Skeletal muscle cell (primary cell): ENCODE measurements around the gene NFS1.

ENCODE experiments used
- DNase-seq: peaks from one replicate; pipeline ENCODE4 v3.0.0-alpha.2; 2010; ENCODE audit warnings: low read depth
- H3K4me3 ChIP-seq: 2 replicates; pipeline ENCODE4 v1.5.1; 2011; ENCODE audit warnings: low read depth, mild to moderate bottlenecking, control low read depth, low read length, moderate library complexity

NFS1 gene

DNA sequence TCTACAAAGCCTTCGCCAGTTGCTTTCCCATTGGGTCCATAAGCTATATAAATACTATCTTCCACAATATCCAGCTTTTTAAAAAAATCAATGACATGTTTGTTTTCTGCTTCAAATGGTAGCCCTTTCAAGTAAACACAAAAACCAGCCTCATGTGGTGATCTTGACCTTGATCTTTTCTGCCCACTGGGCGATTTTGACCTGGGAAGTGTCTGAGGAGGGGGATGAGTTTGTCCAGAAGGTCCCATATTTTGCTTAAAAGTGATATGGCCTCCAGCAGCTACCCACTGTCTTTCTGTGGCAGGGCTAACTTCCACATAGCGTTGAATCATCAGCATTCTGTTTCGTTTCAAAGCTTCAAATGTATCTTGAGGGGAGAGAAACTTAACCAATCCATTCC is 45.3 kb downstream of the NFS1 start:
- no peak overlapping the region for H3K4me3 ChIP-seq
- no peak for DNase-seq

DNA sequence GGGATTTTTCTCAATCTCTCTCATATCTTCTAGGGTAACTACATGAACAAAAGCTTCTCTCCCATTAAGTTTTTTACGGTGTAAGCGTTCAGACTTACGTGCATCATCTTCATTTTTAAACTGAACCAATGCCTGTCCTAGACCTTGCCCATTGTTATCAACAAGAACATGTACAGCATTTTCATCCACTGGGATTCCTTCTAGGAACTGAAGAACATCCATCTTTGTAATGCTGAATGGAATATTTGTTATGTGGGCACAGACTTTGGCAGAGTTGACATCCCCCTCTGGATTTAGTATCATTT is 45.8 kb downstream of the NFS1 start:
- H3K4me3 ChIP-seq: no peak overlapping the region
- no peak for DNase-seq

DNA sequence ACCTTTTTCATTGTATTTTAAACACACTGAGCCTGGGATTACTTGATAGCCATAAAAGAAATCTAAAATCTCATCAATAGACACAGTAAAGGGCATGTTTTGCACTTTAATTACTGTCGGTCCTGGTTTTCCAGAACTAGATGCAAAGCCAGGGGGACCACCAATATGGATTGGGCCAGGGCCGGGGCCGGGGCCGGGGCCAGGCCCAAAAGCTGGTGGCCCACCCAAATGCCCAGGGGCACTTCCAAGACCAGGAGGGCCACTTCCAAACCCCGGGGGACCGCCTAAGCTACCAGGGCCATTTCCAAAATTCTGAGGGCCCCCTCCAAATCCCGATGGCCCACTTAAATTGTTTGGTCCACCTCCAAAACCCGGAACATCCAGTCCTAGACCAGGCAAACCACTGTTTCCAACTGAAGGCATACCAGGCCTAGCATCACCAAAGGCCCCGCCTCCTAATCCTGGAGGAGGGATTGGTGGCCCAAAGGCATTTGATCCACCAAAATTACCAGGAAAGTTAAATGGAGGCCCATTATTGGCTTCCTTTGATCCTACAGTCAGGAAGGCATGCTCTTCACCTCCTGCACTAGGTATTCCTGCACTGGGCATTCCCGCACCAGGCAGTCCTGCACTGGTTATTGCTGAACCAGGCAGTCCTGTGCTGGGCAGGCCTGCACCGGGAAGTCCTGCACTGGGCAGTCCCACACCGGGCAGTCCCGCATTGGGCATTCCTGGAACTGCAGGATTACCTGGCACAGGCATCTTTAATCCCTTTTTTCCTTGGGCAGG is 46.3 kb downstream of the NFS1 start:
- no peak overlapping the region for H3K4me3 ChIP-seq
- DNase-seq: no peak

DNA sequence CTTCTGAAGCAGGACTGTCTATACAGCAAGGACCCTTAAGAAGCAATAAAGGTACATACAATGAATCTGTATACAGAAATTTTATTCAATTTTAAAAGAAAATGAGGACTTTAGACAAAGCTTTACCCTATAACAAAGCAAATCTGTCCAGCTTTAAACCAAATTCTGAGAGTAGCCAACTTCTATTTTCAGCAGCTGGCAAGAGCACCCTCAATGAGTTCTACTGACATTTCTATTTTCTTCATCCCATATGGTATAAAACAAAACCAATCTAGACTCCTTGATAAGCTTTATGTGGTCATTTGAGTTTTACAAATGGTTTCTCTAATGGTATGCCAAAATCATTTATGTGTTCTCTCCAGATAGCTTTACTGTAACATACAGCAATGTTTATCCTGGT is 47.2 kb downstream of the NFS1 start:
- no peak overlapping the region for H3K4me3 ChIP-seq
- no peak for DNase-seq

DNA sequence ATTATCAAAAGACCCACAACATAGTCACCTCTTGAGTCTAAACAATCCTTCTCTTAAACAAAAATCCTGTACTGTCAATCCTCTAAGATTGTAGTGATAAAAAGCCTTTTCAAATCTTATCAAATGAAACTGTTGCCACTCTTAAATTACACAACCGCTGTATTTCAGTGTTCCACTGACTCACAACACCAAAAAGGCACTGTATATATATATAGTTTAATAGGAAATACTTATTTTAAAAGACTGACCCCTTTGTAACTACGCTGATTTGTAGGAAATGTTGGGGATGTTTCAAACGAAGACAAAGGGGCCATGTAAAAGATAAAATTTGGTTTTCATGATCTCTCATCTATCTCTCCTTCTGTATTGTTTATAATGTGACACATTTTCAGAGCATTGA is 48.5 kb downstream of the NFS1 start:
- no peak for DNase-seq
- H3K4me3 ChIP-seq: no peak overlapping the region

DNA sequence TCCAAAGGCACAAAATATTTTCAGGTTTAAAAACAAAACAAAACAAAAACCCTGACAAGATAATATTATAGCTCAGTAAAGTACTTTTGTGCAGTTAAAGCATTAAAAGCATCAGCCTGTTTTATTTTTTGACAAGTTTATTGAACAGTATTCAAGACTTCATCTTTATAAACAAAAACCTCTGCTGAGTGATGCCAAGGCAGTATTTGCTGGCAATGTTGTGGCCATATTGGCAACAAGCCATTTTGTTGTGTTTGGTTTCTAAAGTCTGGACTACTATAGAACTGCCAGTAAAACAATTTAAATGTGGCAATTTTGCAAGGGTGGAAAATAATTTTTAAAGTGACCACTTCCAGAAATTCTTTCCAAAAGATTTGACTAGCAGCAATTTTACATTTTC is 50.3 kb downstream of the NFS1 start:
- H3K4me3 ChIP-seq: no peak overlapping the region
- no peak for DNase-seq

DNA sequence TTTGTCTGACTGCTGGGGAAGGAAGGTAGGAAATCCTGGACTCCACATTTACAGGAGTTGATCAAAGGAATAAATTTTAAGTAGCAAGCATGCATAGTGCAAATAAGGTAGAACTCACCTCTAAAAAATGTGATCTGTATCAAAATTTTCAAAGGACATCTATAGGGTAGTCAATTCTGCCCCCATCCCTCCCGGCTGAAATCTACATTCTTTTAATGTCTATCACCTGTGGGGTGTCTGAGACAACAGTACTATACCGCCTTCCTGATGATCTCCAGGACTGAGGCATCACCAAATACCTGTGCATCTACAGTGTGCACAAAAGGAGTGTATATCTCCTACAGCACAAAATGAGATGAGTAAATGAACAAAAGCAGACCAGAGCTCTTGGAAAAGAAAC is 54.3 kb downstream of the NFS1 start:
- no peak for DNase-seq
- no peak overlapping the region for H3K4me3 ChIP-seq

DNA sequence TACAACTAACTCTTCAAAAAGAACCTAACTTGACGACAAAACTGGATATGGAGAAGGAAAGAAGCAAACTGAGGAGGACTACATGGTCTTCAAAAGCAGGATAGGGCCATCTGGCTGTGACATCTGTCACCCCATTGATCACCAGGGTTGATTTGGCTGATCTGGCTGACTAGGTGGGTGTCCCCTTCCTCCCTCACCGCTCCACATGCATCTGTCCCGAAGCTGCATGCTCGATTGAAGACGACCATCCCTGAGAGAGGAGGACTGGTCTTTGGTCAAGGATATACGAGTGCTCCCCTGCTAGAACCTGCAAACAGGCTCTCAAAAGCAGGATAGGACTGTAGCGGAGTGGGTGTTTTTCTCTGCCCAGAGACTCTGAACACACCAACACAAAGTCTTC is 56.1 kb downstream of the NFS1 start:
- no peak overlapping the region for H3K4me3 ChIP-seq
- no peak for DNase-seq

DNA sequence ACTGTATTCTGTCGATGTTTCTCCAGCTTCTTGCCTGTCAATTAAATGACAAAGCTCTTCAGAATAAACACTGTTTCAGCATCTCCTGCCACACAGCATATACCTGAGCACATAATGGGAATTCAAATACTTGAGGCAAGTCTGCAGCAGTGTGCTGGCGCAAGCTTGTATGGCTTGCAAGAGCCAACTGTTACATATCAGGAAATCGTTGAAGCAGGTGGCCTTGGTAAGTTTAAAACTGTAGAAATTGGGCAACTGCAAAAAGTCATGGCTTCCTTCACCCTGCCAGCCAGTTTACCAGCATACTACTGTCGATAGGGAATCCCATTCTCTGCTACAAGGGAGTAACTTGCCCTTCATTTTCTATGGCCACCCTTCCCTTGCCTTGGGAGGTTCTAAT is 57.4 kb downstream of the NFS1 start:
- H3K4me3 ChIP-seq: no peak overlapping the region
- DNase-seq: no peak

DNA sequence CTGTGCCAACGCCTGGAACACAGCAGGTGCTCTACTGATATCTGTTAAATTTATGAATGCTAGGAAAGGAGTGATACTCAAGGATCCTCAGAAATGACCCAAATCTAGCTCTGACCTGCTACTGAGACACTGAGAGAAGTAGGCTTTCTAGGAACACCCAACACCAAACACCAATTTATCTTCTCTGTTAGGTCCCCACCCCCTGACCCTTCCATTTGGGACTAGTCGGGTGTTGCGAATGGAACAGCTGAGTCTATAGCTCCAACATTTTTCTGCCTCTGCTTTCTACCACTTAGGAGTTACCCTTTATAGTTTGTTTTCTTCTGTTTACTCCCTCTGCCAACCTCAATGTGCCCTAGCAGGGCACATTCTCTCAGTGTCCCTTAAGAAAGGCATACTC is 58.4 kb downstream of the NFS1 start:
- DNase-seq: no peak
- no peak overlapping the region for H3K4me3 ChIP-seq

DNA sequence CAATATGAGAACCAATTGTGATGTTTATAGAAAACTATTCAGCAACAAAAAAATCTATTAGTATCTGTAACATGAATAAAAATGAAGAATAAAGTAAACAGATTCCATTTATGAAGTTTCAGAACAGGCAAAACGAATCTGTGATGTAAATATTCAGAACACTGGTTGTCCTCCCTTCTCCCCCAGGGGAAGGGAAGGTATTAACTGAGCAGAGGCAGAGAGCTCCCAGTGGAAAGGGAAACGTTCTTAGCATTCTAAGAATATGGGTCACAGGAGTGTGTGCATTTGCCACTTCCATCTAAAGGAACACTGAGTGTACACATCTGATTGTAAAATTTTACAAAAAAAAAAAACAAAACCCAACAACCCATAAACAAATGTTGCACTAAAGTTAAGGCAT is 60.4 kb downstream of the NFS1 start:
- DNase-seq: no peak

DNA sequence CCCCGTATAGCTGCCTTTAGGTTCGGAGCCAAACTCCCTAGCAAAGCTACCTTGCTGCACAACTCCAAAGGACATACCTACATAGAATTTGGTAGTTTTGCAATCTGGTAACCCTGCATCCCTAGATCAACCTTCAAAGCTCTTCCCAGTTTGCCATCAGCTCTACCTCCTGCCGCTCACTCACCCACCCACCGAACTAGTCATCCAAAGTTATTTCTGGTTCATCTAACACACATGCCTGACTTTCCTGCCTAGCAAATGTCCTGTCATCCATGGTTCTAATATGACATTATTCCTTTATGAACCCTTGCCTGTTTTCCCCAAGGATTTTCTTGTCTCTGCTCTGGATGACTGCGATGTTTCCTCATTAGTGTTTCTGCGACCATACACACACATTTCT is 61.9 kb downstream of the NFS1 start:
- DNase-seq: no peak
- no peak overlapping the region for H3K4me3 ChIP-seq

More for the DNA sequence above, 60.4 kb downstream of the NFS1 start:
- H3K4me3 ChIP-seq: no peak overlapping the region

DNA sequence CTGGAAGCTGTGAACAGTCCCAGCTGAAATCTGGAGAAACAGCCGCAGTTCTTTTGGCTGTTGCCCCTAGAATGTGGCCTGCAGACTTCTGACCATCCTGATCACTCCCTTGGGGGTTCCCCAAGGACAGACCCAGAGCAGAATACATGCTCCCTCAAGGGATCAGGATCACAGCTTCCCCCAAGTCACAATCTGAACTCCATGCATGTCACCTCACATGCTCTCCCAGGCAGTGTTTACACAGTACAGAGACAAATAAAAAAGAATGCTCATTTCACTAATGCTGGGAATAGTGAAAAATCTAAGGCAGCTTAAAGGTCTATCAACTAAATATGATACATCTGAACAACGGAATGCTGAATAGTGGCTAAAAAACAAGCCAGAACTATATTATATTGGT is 63.1 kb downstream of the NFS1 start:
- DNase-seq: no peak

DNA sequence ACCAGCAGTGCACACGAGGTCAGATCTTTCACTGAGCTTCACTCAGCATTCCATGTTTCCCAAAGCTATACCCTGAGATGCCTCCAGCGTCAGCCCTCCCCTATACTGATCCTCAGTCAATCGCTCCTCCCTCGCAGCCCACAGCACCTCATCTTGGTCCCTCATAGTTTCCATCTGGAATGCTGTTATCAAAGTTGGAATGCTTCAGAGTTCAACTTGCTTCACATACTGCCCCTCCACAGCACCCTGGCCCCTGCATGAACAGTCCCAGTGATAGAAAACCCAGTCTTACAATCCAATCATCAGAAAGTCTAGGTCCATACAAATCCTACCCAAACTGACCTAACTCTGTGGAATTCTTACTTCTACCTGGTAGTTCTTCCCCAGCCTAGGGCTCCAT is 63.5 kb downstream of the NFS1 start:
- H3K4me3 ChIP-seq: no peak overlapping the region
- DNase-seq: no peak

More for the DNA sequence above, 63.1 kb downstream of the NFS1 start:
- H3K4me3 ChIP-seq: no peak overlapping the region

DNA sequence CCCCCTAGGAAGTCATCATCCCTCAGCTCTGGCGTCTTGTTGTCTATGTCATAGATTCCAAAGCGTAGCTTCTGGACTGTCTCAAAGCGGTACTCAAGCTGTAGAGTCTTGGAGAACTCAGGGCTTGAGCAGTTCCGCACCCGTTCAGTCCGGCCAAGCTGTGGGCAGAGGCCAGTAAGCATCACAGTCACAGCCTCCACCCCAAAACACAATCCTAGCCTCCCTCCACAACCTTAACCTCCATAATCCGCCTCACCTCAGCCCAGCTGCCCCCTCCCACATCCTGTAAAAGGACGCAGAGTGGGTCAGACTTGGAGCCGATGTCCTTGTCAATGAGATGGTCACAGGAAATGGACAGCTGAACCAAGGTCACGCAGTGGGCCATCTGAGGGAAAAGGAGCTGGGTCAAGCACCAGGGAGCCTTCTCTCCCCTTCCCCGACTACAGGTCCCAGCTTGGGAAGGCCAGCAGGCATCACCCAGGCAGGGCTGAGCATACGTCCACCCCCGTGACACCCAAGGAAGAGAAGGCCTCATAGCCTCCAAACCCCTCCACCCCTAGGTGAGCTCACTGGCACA is 66.5 kb downstream of the NFS1 start:
- no peak for DNase-seq
- no peak overlapping the region for H3K4me3 ChIP-seq

DNA sequence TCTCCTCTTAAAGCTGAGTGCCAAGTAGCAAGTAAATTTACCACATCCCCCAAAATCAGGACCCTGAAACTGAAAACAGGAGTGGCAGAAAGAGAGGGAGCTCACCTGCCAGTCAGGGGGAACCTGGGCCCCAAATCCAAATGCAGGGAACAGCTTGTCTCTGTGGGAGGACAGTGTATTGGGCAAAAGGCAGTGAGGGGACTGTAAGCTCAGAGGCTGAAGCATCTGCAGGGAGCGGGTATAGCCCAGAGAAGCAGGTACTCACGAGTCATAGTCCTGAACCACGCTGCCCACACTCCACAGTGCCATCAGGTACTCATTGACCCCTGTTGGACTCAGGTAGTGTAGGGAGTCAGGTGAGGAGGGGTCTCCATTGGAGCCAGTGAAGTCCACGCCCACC is 68.5 kb downstream of the NFS1 start:
- H3K4me3 ChIP-seq: no peak overlapping the region
- no peak for DNase-seq

DNA sequence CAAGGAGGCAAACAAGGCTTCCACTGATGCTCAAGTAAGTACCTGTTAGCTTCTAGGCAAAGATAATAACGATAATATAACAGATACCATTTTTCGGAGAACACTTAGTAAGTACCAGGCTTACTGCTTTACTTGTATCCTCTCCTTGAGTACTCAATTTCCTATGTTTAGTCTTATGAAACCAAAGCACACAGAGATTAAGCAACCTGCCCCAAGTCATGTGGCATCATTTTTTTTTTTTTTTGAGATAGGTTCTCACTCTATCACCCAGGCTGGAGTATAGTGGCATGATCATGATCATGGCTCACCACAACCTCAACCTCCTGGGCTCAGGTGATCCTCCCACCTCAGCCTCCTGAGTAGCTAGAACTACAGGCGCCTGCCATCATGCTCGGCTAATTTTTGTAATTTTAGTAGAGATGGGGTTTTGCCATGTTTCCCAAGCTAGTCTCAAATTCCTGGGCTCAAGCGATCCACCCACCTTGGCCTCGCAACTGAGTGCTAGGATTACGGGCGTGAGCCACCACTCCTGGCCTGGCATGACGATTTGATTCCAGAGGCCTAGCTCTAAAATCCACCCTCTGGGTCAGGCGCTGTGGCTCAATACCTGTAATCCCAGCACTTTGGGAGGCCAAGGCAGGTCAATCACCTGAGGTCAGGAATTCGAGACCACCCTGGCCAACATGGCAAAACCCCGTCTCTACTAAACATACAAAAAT is 69.6 kb downstream of the NFS1 start:
- H3K4me3 ChIP-seq: no peak overlapping the region
- DNase-seq: no peak

DNA sequence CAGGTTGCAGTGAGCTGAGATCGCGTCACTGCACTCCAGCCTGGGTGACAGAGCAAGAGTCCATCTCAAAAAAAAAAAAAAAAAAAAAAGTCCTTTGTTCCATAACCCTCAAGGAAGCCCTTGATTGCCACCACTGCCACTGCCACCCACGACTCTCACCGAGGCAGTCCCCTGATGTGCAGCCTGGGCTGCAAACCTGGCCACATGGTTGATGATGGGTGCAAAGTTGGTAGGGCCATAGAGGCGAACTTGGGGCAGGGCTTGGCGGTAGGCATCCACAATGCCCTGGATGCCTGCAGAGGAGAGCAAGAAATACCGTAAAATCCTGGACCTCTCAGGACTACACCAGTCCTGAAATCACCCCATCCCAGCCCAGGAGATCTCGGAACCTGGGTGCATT is 72.0 kb downstream of the NFS1 start:
- no peak for DNase-seq
- H3K4me3 ChIP-seq: no peak overlapping the region

DNA sequence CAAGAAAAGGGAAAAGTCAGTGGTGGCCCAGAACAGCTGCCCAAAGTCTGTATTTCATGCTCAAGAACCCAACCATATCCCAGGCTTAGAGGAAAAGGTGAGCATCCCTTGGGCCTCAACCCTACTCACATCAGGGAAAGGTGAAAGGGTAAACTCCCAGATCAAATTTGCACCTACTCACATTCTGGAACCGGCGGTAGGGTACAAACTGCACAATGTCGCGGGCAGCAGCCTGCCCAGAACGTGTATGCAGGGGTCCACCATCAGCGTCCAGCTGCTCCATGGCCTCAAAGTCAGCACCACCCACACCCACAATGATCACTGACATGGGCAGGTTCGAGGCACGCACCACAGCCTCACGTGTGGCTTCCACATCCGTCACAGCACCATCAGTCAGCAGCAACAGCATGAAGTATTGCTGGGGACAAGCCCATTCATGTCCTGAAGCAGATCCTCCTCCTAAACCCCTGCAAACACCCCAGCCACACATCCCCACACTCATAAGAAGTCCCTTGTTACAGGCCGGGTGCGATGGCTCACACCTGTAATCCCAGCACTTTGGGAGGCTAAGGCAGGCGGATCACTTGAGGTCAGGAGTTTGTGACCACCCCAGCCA is 72.7 kb downstream of the NFS1 start:
- H3K4me3 ChIP-seq: no peak overlapping the region
- DNase-seq: no peak

DNA sequence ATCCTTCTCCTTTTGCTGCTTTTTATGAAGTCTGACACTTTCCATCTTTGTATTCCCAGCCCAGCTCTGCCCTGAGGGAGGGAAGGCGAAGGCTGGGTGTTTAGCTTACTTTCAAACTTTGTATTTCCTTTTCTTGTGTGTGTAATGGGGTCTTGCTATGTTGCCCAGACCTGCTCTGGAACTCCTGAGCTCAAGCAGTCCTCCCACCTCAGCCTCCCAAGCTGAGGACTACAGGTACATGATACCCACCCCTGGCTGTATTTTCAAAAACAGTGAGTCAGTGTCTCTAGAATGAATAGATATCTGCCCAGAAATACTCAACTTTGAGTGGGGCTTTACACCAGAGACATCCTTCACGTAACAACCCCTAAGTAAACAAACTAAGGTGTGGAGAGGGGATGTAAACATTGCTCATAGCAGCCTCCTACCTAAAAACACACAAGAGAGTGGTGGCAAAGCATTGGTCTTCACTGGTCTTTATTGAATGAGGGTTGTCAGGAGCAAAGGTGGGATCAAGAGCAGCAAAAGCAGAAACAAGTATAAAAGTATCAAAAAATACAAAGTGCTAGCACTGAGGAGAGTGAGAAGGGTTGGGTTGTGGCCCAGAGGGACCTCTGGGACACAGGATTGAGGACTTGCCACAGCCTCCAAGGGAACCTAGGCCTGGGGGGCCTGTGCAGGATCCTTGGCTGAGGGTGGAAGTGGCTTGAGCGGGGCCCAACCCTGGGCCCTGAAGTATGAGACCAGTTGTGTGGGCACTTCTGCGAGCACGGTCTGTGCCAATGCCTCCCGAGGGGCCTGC is 73.4 kb downstream of the NFS1 start:
- no peak for DNase-seq
- H3K4me3 ChIP-seq: no peak overlapping the region
